Activated T-cell treated with anti-CD3 and anti-CD28 coated beads, Interleukin-2, amount 50 U/mL, for 72 hours (primary cell): ENCODE data around the gene ODAD4. TPM values are rescaled to one million over a fixed set of nuclear protein-coding genes. Genes with fewer than 3 reads are reported as not detected.
"Not testable (repeated sequence)": the region's sequence is repeated elsewhere in the genome, so short reads cannot be mapped to it uniquely, and the experiment has no call there.

ENCODE experiments used
- ATAC-seq, 2 donors: fragments of 150-1000 bp; cut with Tn5 transposase; replicated peaks in 1 of 2; 2 replicates each; pipeline ENCODE4 v1.10.0; 2021; ENCODE audit warnings: moderate library complexity in 2 of 2, mild to moderate bottlenecking in 1 of 2
- DNase-seq, 2 donors: peaks; one replicate each; pipeline ENCODE4 v3.0.0; 2021 to 2022; ENCODE audit warnings: mixed read lengths in 1 of 2
- H3K27ac Mint-ChIP-seq: one replicate; pipeline ENCODE4 v1.8.0; 2022; ENCODE audit warnings: mild to moderate bottlenecking, moderate library complexity, mixed read lengths
- H3K27me3 Mint-ChIP-seq: one replicate; pipeline ENCODE4 v1.8.0; 2022; ENCODE audit warnings: low read depth, mixed read lengths
- H3K36me3 Mint-ChIP-seq, 2 donors: one replicate each; pipeline ENCODE4 v1.8.0; 2022; ENCODE audit warnings: mixed read lengths in 2 of 2, mild to moderate bottlenecking in 1 of 2; ENCODE audit not compliant: insufficient read depth in 2 of 2
- H3K4me1 Mint-ChIP-seq: one replicate; pipeline ENCODE4 v1.8.0; 2022; ENCODE audit warnings: low read depth, mixed read lengths
- H3K4me3 Mint-ChIP-seq, 2 donors: one replicate each; pipeline ENCODE4 v1.8.0; 2022; ENCODE audit warnings: mild to moderate bottlenecking in 2 of 2, mixed read lengths in 2 of 2, moderate library complexity in 2 of 2
- H3K9me3 Mint-ChIP-seq, 2 donors: one replicate each; pipeline ENCODE4 v1.8.0; 2022; ENCODE audit warnings: mixed read lengths in 2 of 2
- total RNA-seq, 2 donors: library from RNA; stranded (reverse); gene quantifications; one replicate each; pipeline ENCODE4 v1.2.3, GENCODE V29; 2022

ODAD4 gene
- total RNA-seq, 2 donors from 2014 or later, result 0.72 to 1.6 TPM

- Mint-ChIP-seq H3K36me3 (peaks cover 5 to 31% of the 10 kb centered on the region in 2 donors), H3K4me3 (peak overlapping the region in 1 of 2 donors; percentile 25), H3K27me3 (no peaks in the 10 kb centered on the region), H3K27ac (peak overlapping the region; percentile 94), H3K9me3 (no peaks in the 10 kb centered on the region), H3K4me1 (peaks cover 16% of the 10 kb centered on the region)
- DNase-seq, result no peak
- no peak for ATAC-seq
These were observed 58.0 kb downstream of the ODAD4 start for GRCh38 chr17:41988418-41988817.

DNA sequence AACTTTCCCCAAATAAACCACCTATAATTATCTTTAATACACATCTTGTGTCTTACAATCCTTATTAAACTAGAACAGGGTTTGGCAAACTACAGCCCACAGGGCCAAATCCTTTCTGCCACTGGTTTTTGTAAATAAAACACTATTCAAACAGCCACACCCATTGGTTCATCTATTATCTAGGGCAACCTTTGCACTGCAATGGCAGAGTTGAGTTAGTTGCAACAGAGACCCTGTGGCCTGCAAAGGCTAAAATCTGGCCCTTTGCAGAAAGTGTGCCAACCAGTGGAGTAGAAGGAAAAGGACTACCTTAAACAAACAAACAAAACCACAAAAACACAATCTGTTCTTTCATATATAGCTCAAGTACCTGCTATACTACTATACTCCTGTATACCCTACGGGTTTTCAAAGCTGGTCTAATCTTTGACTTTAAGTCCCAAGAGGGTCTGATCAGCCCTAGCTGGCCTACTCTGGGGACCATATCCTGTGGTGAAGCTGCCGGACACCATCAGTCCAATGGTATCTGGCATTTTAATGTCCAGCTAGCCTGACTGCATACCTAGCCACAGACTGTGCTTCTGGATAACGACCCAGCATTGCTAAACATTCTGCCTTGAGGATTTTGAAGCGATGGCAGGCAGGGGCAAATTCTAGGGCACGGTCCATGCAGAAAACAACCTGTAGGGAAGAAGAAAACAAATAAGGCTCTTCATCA is 59.4 kb downstream of the ODAD4 start:
- Mint-ChIP-seq H3K4me1 (peaks cover 16% of the 10 kb centered on the region), H3K27me3 (no peaks in the 10 kb centered on the region), H3K36me3 (peaks cover 1 to 34% of the 10 kb centered on the region in 2 donors), H3K27ac (peak overlapping the region; percentile 38), H3K9me3 (no peaks in the 10 kb centered on the region), H3K4me3 (no peak overlapping the region)
- ATAC-seq (no peak), DNase-seq (no peak)

DNA sequence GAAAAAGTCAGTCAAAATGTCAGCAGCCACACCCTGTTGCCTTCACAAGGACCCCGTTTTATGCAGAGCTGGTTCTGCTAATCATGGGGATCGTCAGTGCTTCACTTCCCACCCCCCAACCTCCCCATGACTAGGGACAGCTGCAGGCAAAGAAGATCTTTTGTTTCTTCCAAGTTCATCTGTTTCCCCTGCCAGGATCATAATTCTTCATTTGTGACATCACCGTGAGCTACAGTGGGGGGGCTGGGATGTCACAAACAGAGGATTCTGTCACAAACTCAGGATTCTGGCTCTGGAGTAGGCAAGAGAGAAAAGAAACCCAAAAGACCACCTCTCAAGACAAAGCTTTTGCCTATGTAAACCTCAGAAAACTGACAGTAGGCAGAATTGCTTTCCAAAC is 62.2 kb downstream of the ODAD4 start:
- H3K4me3 Mint-ChIP-seq, result no peak overlapping the region
- no peak overlapping the region for H3K27ac Mint-ChIP-seq
- no peak for ATAC-seq
- H3K27me3 Mint-ChIP-seq, result no peaks in the 10 kb centered on the region
- H3K9me3 Mint-ChIP-seq, result no peaks in the 10 kb centered on the region
- H3K36me3 Mint-ChIP-seq, result peaks cover 9 to 34% of the 10 kb centered on the region in 2 donors
- H3K4me1 Mint-ChIP-seq, result peaks cover 23% of the 10 kb centered on the region
- DNase-seq, result no peak

DNA sequence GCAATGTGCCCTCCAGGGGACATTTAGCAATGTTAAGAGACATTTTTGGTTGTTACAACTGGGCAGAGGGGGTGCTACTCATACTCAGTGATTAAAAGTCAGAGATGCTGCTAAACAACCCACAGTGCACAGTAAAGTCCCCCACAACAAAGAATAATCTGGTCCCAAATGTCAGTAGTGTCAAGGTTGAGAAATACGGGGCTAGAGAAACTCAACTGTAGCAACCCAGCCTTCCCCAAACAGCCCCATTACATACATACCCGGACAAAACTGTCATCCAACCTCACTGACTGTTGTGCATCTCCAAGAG is 66.4 kb downstream of the ODAD4 start:
- ATAC-seq (no peak), DNase-seq (no peak)
- Mint-ChIP-seq H3K9me3 (no peaks in the 10 kb centered on the region), H3K4me1 (peaks cover 13% of the 10 kb centered on the region), H3K27ac (peak overlapping the region; percentile 38), H3K36me3 (peaks cover 8 to 33% of the 10 kb centered on the region in 2 donors), H3K4me3 (no peak overlapping the region), H3K27me3 (no peaks in the 10 kb centered on the region)

GRCh38 chr17:41998497-41998896 is 68.1 kb downstream of the ODAD4 start:
- Mint-ChIP-seq H3K27ac (no peak overlapping the region), H3K4me1 (peaks cover 22% of the 10 kb centered on the region), H3K27me3 (no peaks in the 10 kb centered on the region), H3K4me3 (no peak overlapping the region), H3K9me3 (no peaks in the 10 kb centered on the region), H3K36me3 (peaks cover 13 to 34% of the 10 kb centered on the region in 2 donors)
- DNase-seq (no peak), ATAC-seq (no peak)

GRCh38 chr17:42000413-42001133 is 70.2 kb downstream of the ODAD4 start:
- Mint-ChIP-seq H3K27me3 (no peaks in the 10 kb centered on the region), H3K9me3 (no peaks in the 10 kb centered on the region), H3K27ac (peak overlapping the region; percentile 67), H3K36me3 (peaks cover 13 to 25% of the 10 kb centered on the region in 2 donors), H3K4me1 (peaks cover 25% of the 10 kb centered on the region), H3K4me3 (no peak overlapping the region)
- ATAC-seq (no peak), DNase-seq (no peak)

DNA sequence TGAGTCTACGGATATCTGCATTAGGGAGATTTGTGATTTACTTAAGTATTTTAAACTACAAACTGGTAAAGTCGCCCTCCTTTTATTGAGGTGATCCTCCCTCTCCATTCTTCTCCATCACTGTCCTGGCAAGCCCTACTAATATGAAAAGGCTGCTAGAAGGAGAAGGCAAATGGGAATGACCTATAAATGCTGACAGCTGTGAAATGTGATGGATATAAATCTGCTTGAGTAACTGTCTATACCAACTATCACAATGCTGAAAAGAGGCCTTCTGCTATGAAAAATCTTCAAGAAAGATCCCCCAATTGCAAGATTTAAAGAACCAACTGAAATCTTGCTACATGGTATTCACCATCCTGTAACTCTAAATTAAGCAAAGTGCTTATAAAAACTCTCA is 71.3 kb downstream of the ODAD4 start:
- H3K27me3 Mint-ChIP-seq, result no peaks in the 10 kb centered on the region
- no peaks in the 10 kb centered on the region for H3K9me3 Mint-ChIP-seq
- DNase-seq (no peak), ATAC-seq (no peak)
- H3K4me1 Mint-ChIP-seq, result peaks cover 19% of the 10 kb centered on the region
- H3K36me3 Mint-ChIP-seq, result peaks cover 8 to 15% of the 10 kb centered on the region in 2 donors
- H3K4me3 Mint-ChIP-seq, result no peak overlapping the region
- no peak overlapping the region for H3K27ac Mint-ChIP-seq

DNA sequence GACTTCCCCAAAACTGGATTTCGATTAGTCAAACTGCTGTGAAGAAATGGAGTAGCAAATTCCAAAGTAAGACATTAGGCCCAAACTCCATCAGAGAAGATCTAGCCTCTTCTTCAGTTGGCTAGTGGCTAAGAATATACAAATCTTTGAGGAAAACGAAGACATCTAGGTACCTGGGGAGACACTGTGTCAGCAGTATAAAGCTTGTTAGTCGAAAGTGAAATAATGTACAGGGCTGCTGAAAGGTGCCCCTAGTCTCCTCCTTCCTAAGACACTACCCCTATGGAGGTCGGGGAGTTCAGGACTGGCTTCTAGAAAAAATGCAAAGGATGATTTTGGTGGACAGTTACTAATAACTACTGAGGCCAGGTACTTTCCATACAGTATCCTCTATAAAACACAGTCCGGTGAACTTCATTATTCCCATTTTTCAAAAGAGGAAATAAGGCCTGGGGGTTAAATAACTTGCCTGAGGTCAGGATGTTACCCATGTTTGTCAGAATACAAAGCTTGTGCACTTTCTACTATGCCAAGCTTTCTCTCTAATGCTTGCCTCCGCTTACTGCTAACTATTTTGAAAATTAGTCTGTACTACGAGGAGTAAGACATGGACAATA is 71.9 kb downstream of the ODAD4 start:
- Mint-ChIP-seq H3K36me3 (peaks cover 6 to 12% of the 10 kb centered on the region in 2 donors), H3K4me1 (peaks cover 14% of the 10 kb centered on the region), H3K9me3 (no peaks in the 10 kb centered on the region), H3K27me3 (no peaks in the 10 kb centered on the region), H3K4me3 (no peak overlapping the region), H3K27ac (peak overlapping the region; percentile 74)
- DNase-seq (no peak), ATAC-seq (no peak)

DNA sequence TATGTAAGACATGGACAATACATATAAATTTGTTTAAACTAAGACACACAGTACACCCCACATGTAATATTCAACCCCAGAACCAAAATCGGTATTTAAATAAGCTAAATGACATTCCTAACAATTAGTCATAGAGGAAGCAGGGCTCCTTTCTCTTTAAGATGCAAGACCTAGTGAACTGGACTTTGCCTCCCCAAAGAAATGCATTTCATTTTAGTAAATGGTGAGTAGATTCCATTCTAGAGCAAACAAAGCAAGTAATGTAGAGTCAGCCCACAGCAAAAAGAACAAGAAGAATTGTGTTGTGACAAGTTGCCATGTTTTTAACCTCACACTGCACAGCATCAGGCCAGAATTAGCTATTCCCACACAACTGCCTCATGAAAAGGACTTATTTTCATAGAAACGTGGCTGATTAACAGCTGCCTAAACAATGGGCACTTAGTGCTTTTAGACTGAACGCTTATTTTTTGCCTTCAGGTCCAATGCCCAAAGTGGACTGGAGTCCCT is 72.4 kb downstream of the ODAD4 start:
- DNase-seq (no peak), ATAC-seq (no peak)
- H3K4me3 Mint-ChIP-seq, result no peak overlapping the region
- H3K36me3 Mint-ChIP-seq, result peaks cover 6 to 12% of the 10 kb centered on the region in 2 donors
- H3K4me1 Mint-ChIP-seq, result peaks cover 13% of the 10 kb centered on the region
- peak overlapping the region; percentile 74 for H3K27ac Mint-ChIP-seq
- no peaks in the 10 kb centered on the region for H3K27me3 Mint-ChIP-seq
- no peaks in the 10 kb centered on the region for H3K9me3 Mint-ChIP-seq

- peak overlapping the region; percentile 42 for H3K27ac Mint-ChIP-seq
- ATAC-seq (no peak), DNase-seq (no peak)
- peaks cover 20% of the 10 kb centered on the region for H3K4me1 Mint-ChIP-seq
- peaks cover 7 to 9% of the 10 kb centered on the region in 2 donors for H3K36me3 Mint-ChIP-seq
- no peaks in the 10 kb centered on the region for H3K27me3 Mint-ChIP-seq
- H3K4me3 Mint-ChIP-seq, result no peak overlapping the region
- no peaks in the 10 kb centered on the region for H3K9me3 Mint-ChIP-seq
These were observed 74.7 kb downstream of the ODAD4 start for GRCh38 chr17:42005166-42005565.

DNA sequence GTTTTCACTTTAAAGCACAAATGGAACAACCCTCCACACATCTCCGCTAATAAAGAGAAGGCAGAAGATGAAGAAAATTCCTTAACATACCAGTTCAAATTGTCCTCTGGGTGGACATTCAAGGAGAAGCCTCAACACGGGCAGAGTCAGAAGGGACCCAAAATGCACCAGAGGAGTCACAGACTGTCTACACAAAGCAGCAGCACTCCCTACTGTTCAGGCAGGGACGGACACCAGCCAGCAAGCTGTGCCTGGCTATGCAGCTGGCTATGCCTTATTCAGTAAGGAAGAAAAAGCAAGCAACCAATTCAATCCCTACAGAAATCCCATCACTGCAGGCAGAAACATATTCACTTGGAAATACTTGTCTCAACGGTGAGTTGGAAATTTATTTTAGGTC is 78.8 kb downstream of the ODAD4 start:
- H3K4me3 Mint-ChIP-seq, result no peak overlapping the region
- no peak overlapping the region for H3K27ac Mint-ChIP-seq
- H3K27me3 Mint-ChIP-seq, result no peaks in the 10 kb centered on the region
- H3K9me3 Mint-ChIP-seq, result no peaks in the 10 kb centered on the region
- H3K4me1 Mint-ChIP-seq, result peaks cover 41% of the 10 kb centered on the region
- peaks cover 3 to 5% of the 10 kb centered on the region in 2 donors for H3K36me3 Mint-ChIP-seq
- DNase-seq (no peak), ATAC-seq (no peak)

DNA sequence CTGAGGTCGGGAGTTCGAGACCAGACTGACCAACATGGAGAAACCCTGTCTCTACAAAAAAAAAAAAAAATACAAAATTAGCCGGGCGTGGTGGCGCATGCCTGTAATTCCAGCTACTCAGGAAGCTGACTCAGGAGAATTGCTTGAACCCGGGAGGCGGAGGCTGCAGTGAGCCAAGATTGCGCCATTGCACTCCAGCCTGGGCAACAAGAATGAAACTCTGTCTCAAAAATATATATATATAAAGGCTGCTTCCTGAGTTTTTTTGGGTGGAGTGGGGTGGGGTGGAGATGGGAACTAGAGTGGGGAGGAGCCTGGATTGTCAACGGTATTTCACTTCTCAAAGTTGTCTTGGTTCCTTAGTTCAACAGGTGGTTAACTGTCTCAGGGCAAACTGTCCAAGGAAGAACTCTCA is 79.9 kb downstream of the ODAD4 start:
- H3K9me3 Mint-ChIP-seq, H3K4me3 Mint-ChIP-seq, DNase-seq, H3K36me3 Mint-ChIP-seq, H3K27me3 Mint-ChIP-seq, ATAC-seq: not testable (repeated sequence)
- Mint-ChIP-seq H3K27ac (peak overlapping the region; percentile 77), H3K4me1 (peaks cover 50% of the 10 kb centered on the region)

DNA sequence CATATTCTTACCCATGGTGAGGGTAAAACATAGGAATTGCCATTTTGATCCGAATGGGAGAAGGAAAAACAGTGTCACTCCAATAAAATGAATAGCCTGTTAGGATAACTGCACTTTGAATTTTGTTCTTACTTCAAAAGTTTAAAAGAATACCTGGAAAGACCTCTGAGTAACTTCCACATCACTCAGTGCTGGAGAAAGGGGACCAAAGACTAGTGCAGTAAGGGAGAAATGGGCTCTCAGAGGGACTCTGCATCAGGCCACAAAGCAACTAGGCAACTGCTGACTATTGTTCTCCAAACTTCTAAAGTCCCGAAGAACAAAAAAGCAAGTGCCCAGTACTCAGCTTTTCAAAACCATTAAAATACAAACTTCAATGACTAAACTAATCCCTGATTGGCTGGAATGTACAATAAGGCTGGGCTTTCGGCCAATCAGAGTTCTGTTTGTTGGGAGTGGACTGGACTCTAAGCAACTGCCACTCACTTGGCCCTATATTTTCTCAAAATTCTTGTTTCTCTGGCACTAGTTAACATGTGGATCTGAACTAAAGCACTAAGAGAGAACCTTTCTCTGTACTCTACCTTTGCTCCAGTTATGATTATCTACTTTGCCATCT is 80.6 kb downstream of the ODAD4 start:
- Mint-ChIP-seq H3K36me3 (peaks cover 3 to 12% of the 10 kb centered on the region in 2 donors), H3K4me1 (peaks cover 53% of the 10 kb centered on the region), H3K9me3 (no peaks in the 10 kb centered on the region), H3K27ac (peak overlapping the region; percentile 77), H3K27me3 (no peaks in the 10 kb centered on the region), H3K4me3 (no peak overlapping the region)
- DNase-seq (no peak), ATAC-seq (no peak)
